A673 (cell line): ENCODE measurements around the gene PCYT1A.
"Not testable (repeated sequence)": the region's sequence is repeated elsewhere in the genome, so short reads cannot be mapped to it uniquely, and the experiment has no call there.

Experiments
- CTCF ChIP-seq: fragments of 300-800, 200-600 bp; sonication (generic); conservative IDR thresholded peaks from 2 replicates; pipeline ENCODE4 v1.5.1; 2017; ENCODE audit warnings: low read depth, mild to moderate bottlenecking, antibody characterized with exemption, low read length, moderate library complexity, mixed read lengths
- EZH2 ChIP-seq: fragments of 200-600 bp; sonication (generic); IDR thresholded peaks from 2 replicates; pipeline ENCODE4 v1.6.1; 2017; ENCODE audit warnings: borderline replicate concordance, low read depth, mild to moderate bottlenecking, mixed read lengths, antibody characterized with exemption, low read length; ENCODE audit not compliant: poor library complexity, severe bottlenecking

- not testable (repeated sequence) for TF ChIP-seq CTCF, EZH2
Observed at GRCh38 chr3:196314086-196314485, 26.6 kb upstream of the PCYT1A start.
